Kidney tubule cell (primary cell): Measurements from ENCODE around the gene MSMP.

Source experiments
- DNase-seq: peaks from one replicate; pipeline ENCODE4 v3.0.0-alpha.2; 2018; ENCODE audit warnings: low spot score

MSMP gene

DNA sequence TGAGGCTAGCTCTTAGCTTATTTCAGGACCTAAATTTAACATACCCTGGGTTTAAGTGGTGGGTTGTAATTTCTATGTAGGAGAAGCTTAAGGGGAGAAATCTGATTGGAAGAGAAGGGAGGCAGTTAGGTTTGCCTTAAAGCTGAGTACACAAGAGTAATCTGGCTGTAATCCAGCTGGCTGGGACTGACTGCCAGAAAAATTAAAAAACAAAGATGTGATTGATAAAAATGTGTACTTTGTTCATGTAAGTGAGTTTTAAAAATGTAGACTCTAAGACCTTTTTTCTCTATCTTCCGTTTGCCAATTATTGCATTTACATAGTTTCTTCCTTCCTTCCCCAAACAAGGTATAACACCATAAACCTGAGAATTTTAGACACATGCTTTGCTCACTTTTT, 17.5 kb upstream of the MSMP start:
- DNase-seq, result no peak

DNA sequence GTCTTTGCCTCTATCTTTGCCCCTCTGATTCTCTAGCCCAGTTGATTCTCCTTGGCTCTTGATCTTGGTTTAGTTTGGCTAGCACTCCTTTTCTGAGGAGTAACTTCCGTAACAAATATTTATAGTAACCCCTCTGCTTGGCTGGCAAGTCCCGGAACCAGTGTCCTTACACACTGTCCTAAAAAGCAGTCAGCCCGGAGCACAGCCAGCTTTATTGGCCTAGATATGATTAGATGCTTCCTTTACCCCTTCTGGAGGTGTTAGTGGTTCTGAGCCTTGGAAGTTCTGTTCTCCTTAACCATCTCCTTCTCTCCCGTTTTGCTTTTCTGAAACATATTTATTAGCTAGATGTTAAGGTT, 17.0 kb upstream of the MSMP start:
- no peak for DNase-seq

DNA sequence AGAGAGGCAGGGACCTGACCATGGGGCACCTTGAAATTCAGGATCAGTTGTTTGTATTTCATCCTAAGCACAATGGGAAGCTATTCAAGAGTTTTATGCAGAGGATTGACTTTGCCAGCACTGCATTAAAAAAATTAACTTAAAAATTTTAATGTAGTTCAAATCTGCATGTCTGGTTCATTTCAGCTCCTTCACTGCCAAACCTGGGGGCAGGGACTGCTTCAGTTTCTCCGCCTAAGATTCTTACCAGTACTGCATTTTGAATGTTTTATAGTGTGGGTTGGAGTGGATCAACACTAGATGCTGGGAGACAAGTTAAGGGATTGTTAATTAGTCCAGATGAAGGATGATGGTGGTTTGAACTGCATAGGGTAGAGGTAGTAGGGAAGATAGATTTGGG, 15.7 kb upstream of the MSMP start:
- no peak for DNase-seq

DNA sequence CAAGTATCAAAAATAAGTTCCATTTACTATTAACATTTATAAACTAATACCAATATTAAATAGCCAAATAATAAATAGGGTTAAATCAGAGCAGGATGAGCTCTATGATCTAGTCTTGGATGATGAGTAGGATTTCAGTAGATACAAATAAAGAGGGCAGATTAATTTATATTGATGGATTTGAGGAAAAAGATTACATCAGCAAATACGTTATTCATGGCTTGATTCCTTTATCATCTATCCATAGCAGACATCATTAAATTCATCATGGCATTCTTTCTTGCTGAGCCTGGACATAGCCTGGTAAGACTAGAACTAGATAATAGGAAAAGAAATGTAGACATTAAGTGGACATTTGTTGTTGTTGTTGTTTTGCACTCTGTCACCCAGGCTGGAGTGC, 13.4 kb upstream of the MSMP start:
- no peak for DNase-seq

DNA sequence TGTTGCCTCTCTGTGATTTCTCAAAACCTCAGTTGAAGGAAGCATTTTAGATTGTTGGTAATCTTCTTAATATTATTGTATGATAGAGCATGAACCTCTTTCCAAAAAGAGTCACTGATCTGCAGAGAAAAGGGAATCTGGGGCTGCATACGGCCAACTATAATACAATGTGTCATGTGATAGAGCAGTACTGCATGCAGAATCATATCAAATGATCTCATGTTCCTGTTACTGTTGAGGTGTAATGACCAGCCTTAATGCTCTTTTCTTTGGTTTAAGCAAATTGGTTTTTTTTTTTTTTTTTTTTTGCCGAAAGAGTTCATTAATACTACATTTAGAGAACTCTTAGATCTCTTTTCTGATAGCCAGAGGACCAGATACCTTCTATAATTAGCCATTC, 12.9 kb upstream of the MSMP start:
- DNase-seq, result no peak

DNA sequence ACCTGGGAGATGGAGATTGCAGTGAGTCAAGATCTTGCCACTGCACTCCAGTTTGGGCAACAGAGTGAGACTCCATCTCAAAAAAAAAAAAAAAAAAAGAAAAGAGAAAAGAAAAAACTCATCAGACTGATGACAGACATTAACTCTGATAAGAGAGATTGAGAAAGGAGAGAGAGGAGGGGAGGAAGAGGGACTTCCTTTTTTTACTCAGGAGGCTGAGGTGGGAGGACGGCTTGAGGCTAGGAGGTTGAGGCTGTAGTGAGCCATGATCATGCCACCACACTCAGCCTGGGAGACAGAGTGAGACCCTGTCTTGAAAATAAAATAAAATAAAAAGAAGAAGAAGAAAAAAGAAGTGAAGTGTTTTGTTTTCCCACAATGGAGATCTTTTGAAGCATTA, 9.7 kb upstream of the MSMP start:
- no peak for DNase-seq

DNA sequence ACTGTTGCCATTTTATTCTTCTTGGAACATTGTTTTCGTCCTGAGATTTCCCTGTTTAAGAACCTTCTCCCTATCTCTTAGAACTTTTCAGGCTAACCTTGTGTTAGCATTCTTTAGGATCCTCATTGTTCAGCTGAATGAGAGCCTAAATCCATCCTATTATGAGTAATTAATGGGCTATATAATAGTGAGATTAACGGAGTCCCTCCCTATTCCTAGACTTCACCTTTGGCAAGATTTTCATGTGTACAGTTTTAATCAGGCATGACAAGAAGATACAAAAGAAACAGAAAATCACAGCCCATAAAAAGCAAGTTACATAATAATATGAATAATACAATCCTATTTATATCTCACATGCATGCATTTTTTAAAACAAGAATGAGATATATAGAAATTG, 9.1 kb upstream of the MSMP start:
- no peak for DNase-seq

DNA sequence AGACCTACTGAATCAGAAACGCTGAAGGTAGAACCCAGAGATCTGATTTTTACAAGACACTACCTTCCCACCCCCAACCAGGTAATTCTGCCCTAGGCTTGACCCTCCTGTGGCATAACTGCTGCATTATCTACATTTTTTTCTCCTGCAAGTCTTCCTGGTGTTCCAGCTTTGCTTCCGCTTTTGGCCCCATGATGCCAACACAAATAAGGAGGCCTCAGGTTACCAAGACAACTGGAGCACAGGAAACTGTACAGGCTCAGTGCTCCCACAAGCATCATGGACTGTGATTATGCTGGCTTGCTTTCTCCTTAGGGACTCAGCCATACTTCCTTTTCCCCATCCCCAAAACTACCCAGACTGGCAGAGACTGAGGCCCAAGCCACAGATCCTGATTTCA, 6.6 kb upstream of the MSMP start:
- DNase-seq, result peak; percentile 79

DNA sequence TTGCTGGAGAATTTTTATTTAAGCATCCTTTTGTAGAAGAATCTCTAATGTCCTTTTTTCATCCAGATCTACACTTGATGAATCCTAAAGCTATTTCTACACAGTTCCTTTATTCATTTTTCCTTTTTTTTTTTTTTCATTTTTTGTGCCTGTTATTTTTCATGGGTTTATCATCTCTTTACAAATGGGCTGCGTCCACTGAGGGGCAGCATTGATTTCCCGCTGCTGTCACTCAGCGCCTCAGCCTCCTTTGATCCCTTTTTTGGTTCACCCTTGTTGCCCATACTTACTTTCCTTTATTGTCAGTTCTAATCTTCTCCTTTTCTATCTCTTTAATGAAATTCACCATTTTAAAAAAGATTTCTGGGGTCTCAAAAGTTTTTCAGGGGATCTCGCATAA, 5.7 kb upstream of the MSMP start:
- DNase-seq, result no peak

DNA sequence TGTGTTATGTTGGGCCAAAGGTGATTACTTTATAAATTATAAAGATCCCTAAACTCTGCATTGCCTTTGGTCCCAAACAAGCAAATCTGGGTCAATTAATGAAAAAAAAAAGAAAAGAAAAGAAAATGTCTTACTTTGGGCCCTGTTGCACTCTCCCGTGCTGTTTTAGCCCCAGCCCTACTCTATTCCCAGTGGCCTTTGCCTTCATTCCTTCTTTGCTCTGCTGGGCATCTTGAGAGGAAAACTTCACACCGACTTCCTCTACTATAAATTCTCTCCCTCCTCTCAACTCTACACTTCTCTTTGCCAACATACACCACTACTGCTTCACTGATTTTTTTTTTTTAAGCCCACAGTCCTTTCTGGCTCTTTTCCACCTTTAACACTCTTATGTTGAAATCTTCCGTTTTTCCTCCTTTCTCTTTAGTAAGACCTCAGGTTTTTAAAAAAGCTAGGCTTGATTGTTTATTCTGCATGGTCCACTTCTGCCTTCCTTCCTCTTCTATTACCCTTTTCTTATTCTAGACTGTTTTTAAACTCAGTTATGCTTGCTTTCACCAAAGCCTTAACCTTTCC, 4.5 kb upstream of the MSMP start:
- DNase-seq, result no peak

DNA sequence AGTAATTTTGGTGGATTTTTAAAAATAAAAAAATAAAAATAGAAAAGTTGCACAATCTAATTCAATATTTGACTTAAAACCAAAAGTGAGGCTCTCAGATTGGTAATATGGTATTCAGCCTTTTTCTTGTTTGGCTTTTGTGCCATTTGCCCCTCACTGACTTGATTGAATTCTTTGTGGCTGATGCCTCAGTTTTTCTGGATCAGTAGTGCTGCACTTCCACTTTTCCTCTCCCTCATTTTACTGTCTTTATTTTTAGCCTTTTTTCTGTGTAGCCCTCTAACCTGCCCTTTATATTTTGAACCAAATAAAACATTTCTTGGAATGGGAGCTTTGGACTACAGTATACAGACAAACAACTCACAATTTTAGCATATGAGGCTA, 3.8 kb upstream of the MSMP start:
- no peak for DNase-seq

DNA sequence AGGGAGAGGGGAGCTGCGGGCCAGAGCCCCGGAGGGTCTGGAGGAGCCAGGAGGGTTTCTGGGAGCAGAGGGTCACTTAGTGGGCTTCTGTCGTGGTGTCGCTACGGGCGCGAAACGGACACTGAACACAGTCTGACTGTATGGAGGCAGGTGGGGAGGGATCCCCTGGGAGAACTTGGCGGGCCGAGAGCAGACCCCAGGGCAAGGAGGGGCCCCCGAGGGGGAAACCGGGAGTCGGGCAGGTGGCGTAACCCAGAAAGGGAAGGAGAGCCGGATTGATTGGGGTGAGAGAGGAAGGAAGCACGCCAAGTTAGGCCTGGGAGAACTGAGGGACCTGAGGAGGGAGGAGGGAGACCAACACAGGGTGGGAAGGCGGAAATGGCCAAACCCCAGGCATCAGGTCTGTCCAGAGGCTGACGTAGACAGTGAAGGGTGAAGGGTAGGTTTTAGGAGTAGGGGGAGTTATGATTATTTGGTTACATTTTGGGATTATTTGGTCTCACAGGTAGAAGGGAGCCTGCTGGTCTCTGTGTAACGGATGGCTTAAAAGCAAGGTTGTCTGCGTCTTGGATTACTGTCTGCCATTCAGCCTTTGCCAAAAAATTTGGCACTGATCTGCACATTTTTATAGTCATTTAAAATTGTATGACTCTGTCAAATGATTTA, 3.3 kb upstream of the MSMP start:
- peak; percentile 76 for DNase-seq

DNA sequence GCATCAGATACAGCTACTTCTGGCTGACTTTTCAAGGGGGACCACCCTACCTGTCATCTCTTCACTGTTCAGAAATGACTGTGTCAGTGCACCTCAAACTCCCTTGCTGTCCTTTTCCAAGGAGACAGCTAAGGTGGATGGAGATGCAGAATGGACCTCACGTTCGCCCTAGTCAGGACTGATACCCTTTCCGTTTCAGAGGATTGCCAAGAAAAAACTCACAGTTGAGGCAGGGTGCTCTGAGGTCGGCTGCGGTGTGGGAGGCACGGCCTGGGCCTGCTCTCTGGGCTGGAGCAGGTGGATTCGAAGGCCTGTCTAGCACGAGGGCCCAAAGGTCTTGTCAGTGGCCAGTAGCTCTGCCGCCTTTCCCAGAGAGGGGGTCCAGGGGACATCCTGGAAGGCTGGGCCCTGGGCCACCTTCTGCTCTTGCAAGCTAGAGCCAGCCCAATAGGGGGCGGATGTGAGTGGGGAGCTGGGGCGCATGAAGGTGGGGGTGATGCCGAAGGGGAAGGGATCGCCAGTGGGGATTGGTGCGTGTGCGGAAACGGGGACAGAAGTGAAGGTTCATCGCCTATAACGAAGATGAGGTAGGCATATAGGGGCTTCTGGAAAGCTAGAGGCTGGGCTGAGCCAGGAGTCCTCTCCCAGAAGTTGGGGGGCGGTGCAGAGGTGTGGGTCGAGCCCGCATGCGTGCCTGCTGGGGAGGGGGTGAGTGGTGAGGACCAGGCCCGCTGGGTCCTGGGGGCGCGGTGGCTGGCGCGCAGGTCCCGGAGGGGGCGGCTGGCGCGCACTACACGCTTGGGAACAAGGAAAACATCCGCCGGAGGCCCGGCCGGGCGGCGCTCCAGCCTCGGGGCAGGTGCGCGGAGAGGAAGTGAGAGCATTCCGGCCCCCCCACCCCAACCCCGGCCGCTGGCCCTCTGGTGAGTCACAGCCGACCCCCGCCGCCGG, 2.5 kb upstream of the MSMP start:
- peak; percentile 72 for DNase-seq

DNA sequence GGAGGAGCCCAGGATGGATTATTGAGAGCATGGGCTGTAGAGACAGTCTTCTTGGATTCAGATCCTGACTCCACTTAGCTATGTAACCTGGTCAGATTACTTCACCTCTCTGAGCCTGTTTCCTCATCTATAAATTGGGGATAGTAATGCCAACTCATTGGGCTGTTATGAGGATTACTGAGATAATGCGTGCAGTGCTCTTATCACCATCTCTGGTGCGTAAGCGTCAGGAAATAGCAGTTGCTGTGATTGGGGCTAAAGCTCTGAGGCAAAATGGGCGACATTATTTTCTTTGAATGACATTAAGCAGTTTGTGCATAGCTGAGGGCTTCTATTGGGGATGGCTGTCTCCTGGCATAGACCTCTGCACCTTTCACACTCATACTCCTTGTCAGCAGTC, 995 bp upstream of the MSMP start:
- no peak for DNase-seq

DNA sequence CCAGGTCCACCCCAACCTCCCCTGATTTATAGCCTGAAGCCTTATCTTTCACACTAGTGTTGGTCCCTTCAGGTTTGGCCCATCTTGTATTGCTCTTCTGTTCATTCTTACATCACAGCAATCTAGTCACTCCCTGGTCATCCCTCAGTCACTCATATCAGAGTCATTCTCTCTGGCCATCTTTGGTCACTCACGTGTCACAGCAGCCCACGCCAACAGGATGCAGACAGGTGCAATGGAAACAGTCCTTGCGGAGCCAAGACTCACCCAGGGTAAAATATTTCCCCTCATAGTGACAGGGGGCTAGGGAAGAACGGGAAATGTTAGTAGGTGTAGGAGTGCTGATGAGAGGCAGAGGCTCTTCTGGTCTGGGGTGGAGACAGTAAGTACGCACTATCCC, 610 bp downstream of the MSMP start:
- no peak for DNase-seq

DNA sequence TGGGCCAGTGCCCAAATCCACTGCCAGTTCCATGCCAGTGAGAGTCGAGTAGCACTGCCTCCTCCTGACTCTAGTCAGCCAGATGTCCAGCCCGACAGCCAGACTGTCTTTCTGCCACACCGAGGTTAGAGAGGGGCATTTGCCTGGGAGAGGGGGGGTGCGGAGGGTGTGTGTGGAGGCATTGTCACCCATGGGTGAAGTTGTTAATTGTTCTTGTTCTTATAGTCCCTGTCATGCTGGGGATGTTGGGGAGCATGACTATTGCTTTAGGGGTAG, 3.9 kb downstream of the MSMP start:
- no peak for DNase-seq

DNA sequence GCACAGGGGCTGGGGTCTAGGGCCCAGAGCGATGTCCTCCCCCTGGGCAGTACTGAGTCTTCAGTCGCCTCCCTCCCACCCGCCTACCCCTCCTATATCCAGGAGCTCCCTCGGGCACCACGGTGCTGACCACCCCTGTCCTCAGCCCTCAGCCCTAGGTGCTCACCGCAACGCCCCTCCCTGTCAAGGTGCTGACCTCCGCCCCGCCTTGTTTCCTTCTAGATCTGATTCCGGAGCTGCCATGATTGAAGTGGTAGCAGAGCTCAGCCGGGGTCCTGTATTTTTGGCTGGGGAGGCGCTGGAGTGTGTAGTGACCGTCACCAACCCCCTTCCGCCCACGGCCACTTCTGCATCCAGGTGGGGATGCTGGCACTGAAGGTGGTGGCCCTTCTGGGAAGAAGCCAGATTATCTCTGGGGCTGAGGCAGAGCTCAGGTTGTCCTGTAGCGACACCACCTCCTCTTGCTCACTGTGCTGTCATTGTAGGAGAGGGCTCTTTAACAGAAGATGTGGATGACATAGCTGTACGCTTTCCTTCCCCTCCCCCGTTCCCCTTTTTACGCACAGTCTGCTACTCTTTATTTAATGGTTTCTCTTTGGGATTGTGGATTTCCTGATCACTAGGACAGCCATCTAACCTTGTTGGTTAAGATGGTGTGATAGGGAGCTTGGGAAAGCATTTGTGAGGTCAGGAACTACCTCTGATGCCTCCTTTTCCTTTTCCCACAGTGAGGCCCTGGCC, 4.4 kb downstream of the MSMP start:
- peak; percentile 47 for DNase-seq

DNA sequence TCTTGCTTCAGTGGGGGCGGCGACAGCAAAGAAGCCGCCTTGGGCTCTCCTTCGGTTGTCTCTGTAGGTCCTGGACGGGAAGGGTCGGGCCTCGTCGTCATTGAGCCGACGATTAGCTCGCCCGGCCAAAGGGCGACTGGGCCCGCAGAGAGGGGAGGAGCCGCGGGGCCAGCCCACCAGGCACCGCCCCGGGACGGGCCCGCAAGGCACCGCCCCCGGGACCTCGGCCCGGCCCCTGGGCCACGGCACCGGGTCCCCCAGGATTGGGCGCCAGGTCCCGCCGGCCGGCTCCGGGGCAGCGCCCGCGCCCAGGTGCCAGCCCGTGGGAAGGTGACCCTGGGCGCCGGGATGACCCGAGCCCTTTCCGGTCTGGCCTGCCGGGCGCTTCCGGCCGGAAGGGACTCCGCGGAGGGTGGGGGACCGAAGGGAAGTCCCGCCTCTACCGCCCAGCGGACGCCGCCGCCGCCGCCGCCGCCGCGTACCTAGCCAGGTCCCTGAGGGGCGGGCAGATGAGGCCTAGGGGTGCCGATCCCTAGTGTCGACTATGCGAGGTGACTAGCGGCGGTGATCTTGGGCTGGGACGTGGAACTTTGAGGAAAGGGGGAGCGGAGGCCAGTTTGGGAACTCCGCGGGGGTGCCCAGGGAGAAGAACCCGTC, 5.1 kb downstream of the MSMP start, which contains the start of the genes GBA2 and RGP1:
GBA2 (minus strand) TSS at position 371 of the 657 bp plus-strand sequence. CDS start 524 bp downstream, outside the sequence.
RGP1 (plus strand) TSS at position 430 of the 657 bp plus-strand sequence. CDS start 469 bp downstream, outside the sequence.
- DNase-seq, result peak; percentile 88

DNA sequence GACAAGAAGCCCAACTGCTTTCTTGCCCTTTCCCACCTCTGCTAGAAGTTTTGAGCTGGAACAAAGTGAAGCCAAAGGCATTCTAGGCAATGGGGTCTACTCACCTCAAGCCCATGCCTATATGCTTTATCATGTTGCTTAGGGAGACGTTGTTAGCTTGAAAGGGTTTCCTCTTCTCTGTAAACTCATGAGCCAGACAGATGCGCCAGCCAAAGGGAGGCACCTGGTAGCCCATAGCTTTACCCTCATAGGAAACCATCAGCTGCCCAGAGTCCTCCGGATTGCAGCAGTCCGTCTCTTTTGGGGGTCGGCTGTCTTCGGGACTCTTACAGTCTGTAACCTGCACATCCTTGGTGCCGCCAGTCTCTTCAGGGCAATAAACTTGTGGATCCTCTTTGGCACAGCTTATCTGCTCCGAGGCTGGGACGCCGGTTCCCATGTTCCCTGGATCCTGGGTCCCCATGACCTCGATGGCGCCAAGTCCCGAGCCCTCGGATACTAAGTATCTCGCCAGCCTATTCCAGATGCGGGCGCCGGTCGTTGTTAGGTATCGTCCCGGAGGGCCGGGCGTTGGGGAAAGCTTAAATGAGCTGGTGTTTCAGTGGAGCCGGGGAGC, 5.7 kb downstream of the MSMP start:
- no peak for DNase-seq

DNA sequence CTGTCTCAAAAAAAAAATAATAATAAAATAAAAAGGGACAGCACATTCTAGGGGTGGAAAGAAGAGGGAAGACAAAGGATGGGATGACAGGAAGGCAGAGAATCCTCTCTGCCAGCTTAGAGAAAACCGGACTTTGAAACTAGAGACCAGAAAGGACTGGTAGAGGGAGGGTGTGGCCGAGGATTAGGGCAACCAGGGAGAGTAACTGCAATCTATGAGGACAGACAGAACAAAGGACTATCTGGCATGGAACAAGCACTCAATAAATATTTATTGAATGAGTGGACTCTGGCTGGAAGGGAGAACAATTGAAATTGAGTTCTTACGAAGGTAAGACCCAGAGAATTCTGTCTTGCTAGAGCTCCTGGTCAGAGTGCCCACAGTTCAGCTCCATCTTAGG, 7.5 kb downstream of the MSMP start:
- DNase-seq, result no peak

DNA sequence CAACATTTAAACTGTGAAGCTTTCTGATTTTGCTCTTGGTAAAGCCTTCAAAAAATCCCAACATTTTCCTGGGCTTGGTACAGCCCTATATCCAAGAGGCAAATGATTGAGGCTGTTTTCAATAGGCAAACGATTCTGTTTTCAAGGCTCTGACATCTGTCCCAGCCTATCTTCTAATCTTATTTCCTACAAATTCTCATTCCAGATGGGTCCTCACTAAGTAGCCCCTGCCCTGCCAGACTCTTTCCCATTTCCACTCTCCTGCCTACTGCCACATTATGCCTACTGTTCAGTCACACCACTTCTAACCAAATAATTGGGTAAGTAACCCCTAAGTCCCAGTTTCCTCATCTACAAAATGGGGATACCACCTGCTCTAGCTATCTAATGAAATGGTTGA, 8.5 kb downstream of the MSMP start:
- DNase-seq, result no peak
